ENCODE results near the gene CCDC149. TPM values are rescaled to one million over a fixed set of nuclear protein-coding genes. Genes with fewer than 3 reads are reported as not detected.

CCDC149 gene
- total RNA-seq, 1 donor from 2014 or later, result 21.5 TPM

DNA sequence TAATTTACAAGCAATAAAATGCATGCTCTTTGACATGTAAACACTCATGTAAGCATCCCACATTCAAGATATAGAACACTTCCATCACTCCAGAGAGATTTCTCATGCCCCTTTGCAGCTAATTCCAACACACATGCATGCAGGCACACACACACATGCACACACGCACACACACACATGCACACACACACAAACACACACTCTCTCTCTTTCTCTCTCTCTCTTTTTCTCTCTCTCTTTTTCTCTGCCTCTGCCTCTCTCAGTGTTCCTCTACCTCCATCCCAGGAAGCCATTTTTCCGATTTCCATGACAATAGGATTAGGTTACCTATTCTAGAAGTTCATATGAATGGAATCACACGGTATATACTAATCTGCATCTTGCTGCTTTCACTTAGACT is 129.3 kb downstream of the CCDC149 start:
- peaks cover 11% of the 10 kb centered on the region for H3K9me3 Mint-ChIP-seq (ENCODE audit: low read depth)
- no peaks in the 10 kb centered on the region for H3K27me3 Mint-ChIP-seq (ENCODE audit: low read depth)
- H3K4me1 Mint-ChIP-seq (ENCODE audit: low read depth), result peaks cover 28% of the 10 kb centered on the region
- H3K27ac Mint-ChIP-seq (ENCODE audit: unreplicated experiment), result no peak overlapping the region
- H3K36me3 Mint-ChIP-seq (ENCODE audit: low read depth), result no peaks in the 10 kb centered on the region
- no peak for DNase-seq (ENCODE audit: low spot score)
- H3K4me3 Mint-ChIP-seq (ENCODE audit: unreplicated experiment), result no peak overlapping the region
- TF ChIP-seq, protein P1, sequence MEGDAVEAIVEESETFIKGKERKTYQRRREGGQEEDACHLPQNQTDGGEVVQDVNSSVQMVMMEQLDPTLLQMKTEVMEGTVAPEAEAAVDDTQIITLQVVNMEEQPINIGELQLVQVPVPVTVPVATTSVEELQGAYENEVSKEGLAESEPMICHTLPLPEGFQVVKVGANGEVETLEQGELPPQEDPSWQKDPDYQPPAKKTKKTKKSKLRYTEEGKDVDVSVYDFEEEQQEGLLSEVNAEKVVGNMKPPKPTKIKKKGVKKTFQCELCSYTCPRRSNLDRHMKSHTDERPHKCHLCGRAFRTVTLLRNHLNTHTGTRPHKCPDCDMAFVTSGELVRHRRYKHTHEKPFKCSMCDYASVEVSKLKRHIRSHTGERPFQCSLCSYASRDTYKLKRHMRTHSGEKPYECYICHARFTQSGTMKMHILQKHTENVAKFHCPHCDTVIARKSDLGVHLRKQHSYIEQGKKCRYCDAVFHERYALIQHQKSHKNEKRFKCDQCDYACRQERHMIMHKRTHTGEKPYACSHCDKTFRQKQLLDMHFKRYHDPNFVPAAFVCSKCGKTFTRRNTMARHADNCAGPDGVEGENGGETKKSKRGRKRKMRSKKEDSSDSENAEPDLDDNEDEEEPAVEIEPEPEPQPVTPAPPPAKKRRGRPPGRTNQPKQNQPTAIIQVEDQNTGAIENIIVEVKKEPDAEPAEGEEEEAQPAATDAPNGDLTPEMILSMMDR (IDR thresholded peaks at IDR 0.05), result no peak

DNA sequence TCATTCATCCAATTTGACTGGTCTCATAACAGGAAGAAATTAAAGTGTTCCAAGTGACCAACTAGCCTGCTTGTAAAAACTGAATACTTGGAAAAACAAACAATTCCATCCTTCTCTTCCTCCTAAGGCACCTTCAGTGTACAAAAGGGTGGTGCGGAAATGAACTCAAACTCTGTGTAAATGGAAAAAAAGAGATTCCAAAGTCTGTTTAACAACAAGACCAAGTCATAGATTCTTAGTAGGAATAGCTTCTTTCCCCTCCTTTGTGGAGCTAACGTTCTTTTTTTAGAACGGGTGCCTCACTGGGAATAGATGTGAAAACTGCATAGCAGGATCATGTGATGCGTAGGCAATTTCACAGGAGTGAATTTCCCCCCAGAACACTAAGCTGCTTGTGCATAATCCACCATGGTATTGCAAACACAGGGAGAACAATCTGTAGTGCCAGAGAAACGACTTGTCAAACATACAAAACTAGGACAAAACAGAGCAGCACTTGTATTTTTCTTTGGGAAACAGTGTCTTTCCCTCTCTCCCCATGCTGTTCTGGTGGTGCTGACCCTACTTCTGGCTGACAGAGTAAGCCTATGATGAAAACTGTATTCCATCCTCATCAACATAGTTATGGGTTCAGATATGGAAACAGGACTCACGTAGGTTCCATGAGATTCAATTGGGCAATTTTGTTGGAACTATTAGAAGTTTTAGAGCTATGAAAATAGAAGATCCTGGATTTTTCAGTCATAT is 130.7 kb downstream of the CCDC149 start:
- no peak for DNase-seq (ENCODE audit: low spot score)
- Mint-ChIP-seq H3K27me3 (ENCODE audit: low read depth) (no peaks in the 10 kb centered on the region), H3K36me3 (ENCODE audit: low read depth) (no peaks in the 10 kb centered on the region), H3K27ac (ENCODE audit: unreplicated experiment) (peak overlapping the region; percentile 85), H3K4me1 (ENCODE audit: low read depth) (peaks cover 39% of the 10 kb centered on the region), H3K4me3 (ENCODE audit: unreplicated experiment) (no peak overlapping the region), H3K9me3 (ENCODE audit: low read depth) (peaks cover 5% of the 10 kb centered on the region)
- TF ChIP-seq, protein P1 (IDR thresholded peaks at IDR 0.05), result peak; percentile 57

DNA sequence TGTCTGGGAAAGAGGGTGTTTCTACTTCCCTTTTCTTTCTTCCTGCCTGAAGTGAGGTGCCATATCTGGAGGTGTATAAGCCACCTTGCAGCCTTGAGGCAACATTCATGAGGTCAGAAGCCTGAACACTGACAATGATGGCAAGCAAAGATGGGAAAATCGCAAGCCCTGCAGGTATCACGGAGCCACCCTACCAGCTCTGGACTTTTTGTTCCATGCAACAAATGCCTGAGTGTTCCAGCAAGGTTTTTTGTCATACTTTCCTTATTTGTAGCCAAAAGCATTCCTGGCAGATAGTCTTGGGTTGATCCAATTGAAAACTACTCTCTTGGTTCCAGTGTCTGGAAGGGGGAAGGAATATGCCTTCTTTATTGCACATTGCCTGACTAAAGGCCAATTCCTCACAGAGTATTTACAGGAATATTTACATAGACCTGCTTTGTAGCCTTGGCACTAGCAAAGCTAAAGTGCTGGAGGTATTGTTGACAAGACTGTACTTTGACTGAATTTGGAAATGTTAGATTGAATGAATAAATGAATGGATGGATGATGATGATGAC is 131.8 kb downstream of the CCDC149 start:
- Mint-ChIP-seq H3K36me3 (ENCODE audit: low read depth) (no peaks in the 10 kb centered on the region), H3K27ac (ENCODE audit: unreplicated experiment) (no peak overlapping the region), H3K4me3 (ENCODE audit: unreplicated experiment) (no peak overlapping the region), H3K27me3 (ENCODE audit: low read depth) (no peaks in the 10 kb centered on the region), H3K4me1 (ENCODE audit: low read depth) (peaks cover 39% of the 10 kb centered on the region), H3K9me3 (ENCODE audit: low read depth) (peaks cover under 1% of the 10 kb centered on the region)
- TF ChIP-seq, protein P1 (IDR thresholded peaks at IDR 0.05), result no peak
- no peak for DNase-seq (ENCODE audit: low spot score)

DNA sequence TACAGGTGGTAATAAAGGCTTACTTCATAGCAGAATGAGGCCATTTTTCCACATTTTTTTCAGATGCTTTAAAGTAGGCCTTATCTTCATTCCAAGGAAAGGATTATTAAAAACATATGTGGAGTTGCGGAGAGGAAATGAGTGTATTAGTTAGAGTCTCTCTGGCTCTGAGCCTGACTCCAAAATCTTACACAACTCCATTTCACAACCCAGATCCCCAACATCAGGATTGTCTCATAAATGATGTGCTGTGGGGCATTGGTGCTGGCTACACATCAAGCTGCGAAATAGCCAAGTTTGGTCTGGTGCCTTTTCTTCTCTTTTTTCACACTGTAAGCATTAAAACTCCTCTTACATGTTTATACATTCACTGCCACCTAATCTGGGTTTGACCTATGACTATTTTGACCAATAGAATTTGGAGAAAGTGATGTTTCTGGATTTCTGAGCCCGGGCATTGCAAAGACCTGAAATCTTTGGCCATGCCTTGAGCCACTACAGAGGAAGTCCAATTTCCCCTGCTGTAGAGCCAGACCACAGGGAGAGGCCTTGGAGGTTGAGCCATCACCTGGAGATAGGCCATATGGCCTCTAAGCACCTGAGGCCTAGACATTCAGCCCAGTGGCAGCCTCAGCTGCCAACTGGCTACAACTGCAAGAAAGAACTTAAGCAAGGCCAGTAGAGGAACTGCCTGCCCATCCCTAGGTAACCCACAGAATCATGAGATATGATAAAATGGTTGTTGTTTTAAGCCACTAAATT is 134.2 kb downstream of the CCDC149 start:
- no peaks in the 10 kb centered on the region for H3K27me3 Mint-ChIP-seq (ENCODE audit: low read depth)
- TF ChIP-seq, protein P1 (IDR thresholded peaks at IDR 0.05), result no peak
- peak overlapping the region; percentile 56 for H3K27ac Mint-ChIP-seq (ENCODE audit: unreplicated experiment)
- no peaks in the 10 kb centered on the region for H3K36me3 Mint-ChIP-seq (ENCODE audit: low read depth)
- DNase-seq (ENCODE audit: low spot score), result no peak
- H3K4me1 Mint-ChIP-seq (ENCODE audit: low read depth), result peaks cover 39% of the 10 kb centered on the region
- H3K4me3 Mint-ChIP-seq (ENCODE audit: unreplicated experiment), result no peak overlapping the region
- no peaks in the 10 kb centered on the region for H3K9me3 Mint-ChIP-seq (ENCODE audit: low read depth)
